Mesothelial cell of epicardium (in vitro differentiated cells): ENCODE results near the gene STPG4. TPM values are rescaled to one million over a fixed set of nuclear protein-coding genes. Genes with fewer than 3 reads are reported as not detected.

ENCODE experiments used
- DNase-seq, 2 experiments: peaks; one replicate each; pipeline ENCODE4 v3.0.0; 2021; ENCODE audit warnings: low spot score in 2 of 2; ENCODE audit not compliant: unreplicated experiment in 2 of 2
- H3K27ac Mint-ChIP-seq: 2 replicates; pipeline ENCODE4 v1.8.0; 2021; ENCODE audit warnings: mixed read lengths
- H3K27me3 Mint-ChIP-seq: 2 replicates; pipeline ENCODE4 v1.8.0; 2021; ENCODE audit warnings: low read depth, mixed read lengths
- H3K36me3 Mint-ChIP-seq: 2 replicates; pipeline ENCODE4 v1.8.0; 2021; ENCODE audit warnings: mixed read lengths
- H3K4me1 Mint-ChIP-seq: 2 replicates; pipeline ENCODE4 v1.8.0; 2021; ENCODE audit warnings: mixed read lengths
- H3K4me3 Mint-ChIP-seq: 2 replicates; pipeline ENCODE4 v1.8.0; 2021; ENCODE audit warnings: mild to moderate bottlenecking, moderate library complexity, mixed read lengths
- H3K9me3 Mint-ChIP-seq: 2 replicates; pipeline ENCODE4 v1.8.0; 2021; ENCODE audit warnings: mixed read lengths
- total RNA-seq: library from RNA; stranded (reverse); gene quantifications from 3 replicates; pipeline ENCODE4 v1.2.1, GENCODE V29; 2021
- TF ChIP-seq, protein P1 (sequence below): fragments of 200-600 bp; sonication (generic); IDR thresholded peaks from one replicate; pipeline ENCODE4 v1.5.0; 2021; ENCODE audit warnings: antibody characterized with exemption; ENCODE audit not compliant: unreplicated experiment

STPG4 gene
- total RNA-seq, 1 donor from 2014 or later = not detected

- no peaks in the 10 kb centered on the region for H3K27me3 Mint-ChIP-seq
- H3K27ac Mint-ChIP-seq = no peak overlapping the region
- H3K36me3 Mint-ChIP-seq = no peaks in the 10 kb centered on the region
- H3K4me3 Mint-ChIP-seq = no peak overlapping the region
- H3K4me1 Mint-ChIP-seq = peaks cover 49% of the 10 kb centered on the region
- DNase-seq = no peak
- no peaks in the 10 kb centered on the region for H3K9me3 Mint-ChIP-seq
- TF ChIP-seq, protein P1, sequence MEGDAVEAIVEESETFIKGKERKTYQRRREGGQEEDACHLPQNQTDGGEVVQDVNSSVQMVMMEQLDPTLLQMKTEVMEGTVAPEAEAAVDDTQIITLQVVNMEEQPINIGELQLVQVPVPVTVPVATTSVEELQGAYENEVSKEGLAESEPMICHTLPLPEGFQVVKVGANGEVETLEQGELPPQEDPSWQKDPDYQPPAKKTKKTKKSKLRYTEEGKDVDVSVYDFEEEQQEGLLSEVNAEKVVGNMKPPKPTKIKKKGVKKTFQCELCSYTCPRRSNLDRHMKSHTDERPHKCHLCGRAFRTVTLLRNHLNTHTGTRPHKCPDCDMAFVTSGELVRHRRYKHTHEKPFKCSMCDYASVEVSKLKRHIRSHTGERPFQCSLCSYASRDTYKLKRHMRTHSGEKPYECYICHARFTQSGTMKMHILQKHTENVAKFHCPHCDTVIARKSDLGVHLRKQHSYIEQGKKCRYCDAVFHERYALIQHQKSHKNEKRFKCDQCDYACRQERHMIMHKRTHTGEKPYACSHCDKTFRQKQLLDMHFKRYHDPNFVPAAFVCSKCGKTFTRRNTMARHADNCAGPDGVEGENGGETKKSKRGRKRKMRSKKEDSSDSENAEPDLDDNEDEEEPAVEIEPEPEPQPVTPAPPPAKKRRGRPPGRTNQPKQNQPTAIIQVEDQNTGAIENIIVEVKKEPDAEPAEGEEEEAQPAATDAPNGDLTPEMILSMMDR = no peak
These were observed 116.2 kb downstream of the STPG4 start for GRCh38 chr2:47038656-47039488.

GRCh38 chr2:47037678-47038077 is 117.4 kb downstream of the STPG4 start:
- TF ChIP-seq, protein P1 = no peak
- Mint-ChIP-seq H3K4me1 (peaks cover 50% of the 10 kb centered on the region), H3K27me3 (no peaks in the 10 kb centered on the region), H3K27ac (no peak overlapping the region), H3K9me3 (no peaks in the 10 kb centered on the region), H3K4me3 (no peak overlapping the region), H3K36me3 (no peaks in the 10 kb centered on the region)
- DNase-seq = no peak

Other genes starting within 250 kb of the STPG4 start
- 78.0 to 82.0 TPM (median 81.9 TPM) in 3 replicates for gene MCFD2, start 239.5 kb downstream of the STPG4 start, total RNA-seq
- gene TTC7A, start 214.1 kb downstream of the STPG4 start, total RNA-seq = 12.1 to 13.9 TPM (median 12.8 TPM) in 3 replicates
- gene CALM2, start 21.2 kb upstream of the STPG4 start, total RNA-seq = 308 to 312 TPM (median 309 TPM) in 3 replicates
- 132 to 136 TPM (median 134 TPM) in 3 replicates for gene EPCAM, start 214.0 kb upstream of the STPG4 start, total RNA-seq
- 38.3 to 39.9 TPM (median 39.6 TPM) in 3 replicates for gene MSH2, start 247.8 kb upstream of the STPG4 start, total RNA-seq